ENCODE results near the gene DNAJB11.
"Not testable (repeated sequence)": the region's sequence is repeated elsewhere in the genome, so short reads cannot be mapped to it uniquely, and the experiment has no call there.

Gene DNAJB11

DNA sequence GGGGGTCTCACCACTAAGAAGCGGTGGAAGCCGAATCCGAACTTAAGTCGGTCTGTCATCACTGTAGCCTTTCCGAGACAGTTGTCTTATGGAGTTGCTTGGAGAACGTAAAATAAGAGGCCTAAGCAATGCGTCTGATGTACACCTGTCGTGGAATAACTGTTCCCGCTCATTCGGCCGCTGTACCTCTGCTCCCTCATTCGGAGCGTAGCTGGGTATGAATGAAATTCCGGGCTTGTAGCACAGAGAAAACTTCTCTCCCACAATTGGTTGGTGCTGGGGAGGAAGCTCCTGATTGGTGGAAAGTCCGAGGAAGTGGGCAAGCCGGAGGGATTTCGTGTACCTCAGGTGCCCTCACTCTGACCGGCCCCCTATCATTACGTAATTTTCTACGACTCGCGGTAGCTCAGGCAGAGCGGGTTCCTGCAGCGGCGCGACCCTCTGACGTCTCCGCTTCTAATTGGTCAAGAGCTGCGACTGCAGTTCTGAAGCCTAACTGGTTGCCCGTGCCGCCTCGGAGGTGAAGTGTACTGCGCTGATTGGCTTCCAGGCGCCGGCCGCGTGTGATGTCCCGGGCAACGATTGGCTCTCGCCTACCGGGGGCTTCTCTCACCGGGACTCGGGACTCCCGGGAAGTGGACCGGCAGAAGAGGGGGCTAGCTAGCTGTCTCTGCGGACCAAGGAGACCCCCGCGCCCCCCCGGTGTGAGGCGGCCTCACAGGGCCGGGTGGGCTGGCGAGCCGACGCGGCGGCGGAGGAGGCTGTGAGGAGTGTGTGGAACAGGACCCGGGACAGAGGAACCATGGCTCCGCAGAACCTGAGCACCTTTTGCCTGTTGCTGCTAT, at the start of gene DNAJB11:
Gene DNAJB11 (plus strand): TSS at position 625 of the 845 bp plus-strand sequence. CDS start 178 bp downstream, at position 803.
- peak; percentile 96 for DNase-seq

DNA sequence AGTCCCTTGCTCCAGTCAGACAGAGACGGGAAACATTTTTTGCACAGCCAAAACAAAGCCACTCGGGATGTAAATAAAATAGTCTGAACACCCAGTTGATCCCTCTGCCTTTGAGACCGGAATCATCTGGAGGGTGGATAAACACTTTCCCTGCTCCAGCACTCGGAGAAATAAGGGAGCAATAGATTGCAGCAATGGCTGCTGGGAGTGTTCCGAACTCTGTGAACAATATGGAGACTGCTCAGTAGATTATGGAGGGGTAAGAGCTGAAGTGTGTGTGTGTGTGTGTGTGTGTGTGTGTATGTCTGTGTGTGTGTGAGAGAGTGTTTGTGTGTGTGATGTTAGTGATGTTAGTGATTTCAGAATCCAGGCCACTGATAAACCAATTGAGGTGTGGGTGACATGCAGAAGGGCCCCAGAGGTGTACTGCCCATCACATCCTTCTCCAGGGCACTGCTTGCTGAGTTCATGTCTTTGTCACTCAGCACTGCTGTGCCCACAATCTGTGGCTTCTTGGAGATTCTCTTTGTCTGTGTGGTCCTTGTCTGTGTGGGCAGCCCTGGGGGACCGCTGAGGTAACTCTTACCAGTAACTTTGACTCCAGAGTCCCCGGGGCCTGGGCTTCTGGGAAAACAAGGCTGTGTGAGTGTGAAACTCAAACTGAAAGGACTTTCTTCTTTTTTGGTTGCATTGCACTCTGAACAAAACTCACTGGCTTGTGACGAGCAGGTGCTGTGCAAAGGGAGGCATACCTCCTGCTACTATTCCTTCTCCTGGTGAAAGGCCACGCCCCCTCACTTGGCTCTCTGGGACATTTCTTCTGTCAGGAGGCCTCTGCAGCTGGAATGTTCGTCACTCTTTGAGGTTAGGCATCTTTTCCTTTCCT, 49.3 kb upstream of the DNAJB11 start:
- no peak for DNase-seq

DNA sequence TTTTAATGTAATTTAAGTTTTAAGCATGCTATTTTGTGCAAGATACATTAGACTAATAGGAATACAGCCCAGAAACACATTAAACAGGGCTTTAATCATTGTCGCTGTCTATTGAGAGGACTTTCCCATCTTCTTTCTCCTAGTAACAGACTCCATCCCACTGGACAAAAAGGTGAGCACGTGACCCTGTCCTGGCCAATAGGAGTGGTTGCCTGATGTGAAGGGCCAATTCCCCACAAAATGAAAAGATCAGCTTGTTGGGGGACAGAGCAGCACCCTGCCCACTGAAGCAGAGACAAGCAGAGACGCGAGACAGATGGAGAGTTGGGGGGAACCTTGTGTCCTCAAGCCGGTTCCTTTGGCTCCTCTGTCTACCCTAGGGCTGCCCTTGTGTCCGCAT, 47.5 kb upstream of the DNAJB11 start:
- no peak for DNase-seq

DNA sequence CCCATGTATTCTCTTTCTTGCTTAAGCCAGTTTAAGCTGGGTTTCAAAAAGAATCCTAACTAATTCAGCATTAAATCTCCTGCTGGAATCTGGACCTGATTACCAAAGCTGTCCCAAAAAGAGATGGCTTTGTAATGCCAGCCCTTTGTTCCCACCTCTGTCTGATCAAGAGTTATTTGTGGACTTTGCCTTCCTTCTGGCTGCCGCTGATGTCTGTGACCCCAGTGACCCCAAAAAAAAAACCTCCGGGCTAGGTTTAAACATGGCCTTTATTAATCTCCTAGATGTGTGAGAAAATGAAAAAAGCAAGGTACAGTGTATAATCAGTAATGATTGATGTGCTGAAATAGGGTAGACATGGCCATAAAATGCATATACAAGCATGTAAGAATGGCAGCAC, 47.1 kb upstream of the DNAJB11 start:
- no peak for DNase-seq

DNA sequence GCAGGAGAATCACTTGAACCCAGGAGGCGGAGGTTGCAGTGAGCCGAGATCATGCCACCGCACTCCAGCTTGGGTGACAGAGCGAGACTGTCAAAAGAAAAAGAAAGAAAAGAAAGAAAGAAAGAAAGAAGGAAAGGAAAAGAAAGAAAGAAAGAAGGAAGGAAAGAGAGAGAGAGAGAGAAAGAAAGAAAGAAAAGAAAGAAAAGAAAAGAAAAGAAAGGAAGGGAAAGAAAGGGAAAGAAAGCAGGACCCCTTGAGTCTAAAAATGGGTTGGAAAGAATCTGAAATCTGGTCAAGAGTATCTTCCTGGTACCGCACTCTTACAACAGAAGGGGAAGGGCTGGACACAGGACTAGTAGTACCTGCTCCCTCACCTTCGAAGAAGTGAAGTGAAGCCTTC, 45.9 kb upstream of the DNAJB11 start:
- DNase-seq, result no peak

DNA sequence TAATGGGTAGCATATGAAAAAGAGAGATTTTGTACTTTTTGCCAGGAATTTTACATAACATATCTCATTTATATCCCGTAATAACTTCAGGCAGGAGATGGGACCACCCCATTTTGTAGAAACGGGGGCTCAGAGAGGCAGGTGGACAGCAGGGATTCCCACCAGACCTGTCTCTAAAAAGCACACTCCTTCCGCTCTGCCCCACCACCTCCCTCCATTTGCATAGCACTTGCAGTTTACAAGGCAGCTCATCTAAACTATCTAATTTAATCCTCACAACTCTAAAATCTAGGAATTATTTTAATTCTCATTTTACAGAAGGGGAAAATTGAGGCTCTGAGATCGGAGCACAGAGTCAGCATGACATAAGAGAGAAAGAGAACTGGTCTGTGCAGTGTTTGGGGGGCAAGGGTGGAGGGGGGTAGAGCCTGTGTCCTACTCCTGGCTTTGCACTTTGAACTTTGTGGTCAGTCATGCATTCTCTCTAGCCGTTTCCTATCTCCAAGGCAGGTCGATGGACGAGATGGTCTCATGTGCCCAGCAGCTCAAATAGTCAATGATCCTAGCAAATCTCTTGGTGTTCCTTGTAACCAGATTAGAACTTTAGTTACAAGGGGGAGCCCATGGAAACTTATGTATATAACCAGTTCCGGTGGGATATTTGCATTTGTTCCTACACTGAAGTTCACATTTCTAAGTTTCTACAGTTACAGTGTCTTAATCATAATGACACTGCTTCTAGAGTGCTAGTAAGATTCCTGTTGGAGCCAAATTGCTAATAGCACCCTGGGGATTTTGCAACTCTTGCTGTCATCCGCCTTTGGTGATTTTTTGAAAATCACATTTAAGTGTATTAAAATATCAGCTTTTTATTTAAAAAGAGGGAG, 44.9 kb upstream of the DNAJB11 start:
- no peak for DNase-seq

DNA sequence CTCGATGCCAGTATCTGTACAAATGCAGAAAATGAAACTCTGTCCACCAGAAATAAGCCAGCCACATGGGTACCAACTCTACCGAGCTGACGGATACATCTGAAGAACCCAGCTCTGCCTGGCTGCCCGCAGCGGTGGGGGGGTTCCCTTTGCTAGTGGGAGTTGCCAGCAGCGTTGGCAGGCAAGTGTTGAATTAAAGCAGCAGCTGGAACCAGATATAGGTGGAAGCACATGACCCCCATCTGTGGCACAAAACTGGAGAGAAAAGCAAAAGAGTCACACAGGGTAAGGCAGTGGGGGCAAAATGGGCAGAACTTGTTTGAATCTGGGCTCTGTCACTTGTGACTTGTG, 44.3 kb upstream of the DNAJB11 start:
- no peak for DNase-seq

DNA sequence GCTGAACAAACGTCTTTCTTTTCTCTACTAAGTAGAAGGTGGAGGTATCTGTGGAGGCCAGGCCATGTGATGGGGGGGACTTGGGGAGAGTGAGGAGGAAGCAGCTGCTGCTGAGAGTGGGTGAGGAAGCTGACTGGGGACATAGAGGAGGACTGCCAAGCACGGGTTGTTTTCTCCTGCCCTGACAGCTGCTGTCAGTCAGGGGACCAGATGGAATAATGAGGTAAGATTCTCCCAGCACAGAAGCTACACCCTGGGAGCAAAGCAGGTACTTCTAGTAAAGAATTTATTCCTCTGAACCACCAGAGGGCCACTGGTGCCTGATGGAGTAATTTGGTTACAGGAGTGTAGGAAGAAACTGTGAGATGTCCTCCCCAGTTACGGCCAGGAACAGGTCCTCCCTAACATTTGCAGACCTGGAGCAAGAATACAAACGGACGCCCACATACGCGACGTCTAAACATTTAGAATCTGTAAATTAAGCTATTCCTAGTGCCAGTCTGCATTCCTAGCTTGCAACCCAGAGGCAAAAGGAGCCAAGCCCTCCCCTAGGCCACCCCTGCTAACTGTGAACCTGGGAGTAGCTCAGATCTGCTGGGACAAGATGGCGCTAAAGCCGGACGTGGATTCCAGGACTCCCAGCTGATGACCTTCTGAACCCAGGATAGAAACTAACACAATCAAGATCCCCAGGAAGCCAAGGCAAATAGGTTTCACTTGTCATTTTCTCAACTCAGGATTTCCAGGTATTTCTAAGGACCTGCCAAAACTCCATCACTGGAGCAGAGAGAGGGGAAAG, 41.1 kb upstream of the DNAJB11 start:
- no peak for DNase-seq

DNA sequence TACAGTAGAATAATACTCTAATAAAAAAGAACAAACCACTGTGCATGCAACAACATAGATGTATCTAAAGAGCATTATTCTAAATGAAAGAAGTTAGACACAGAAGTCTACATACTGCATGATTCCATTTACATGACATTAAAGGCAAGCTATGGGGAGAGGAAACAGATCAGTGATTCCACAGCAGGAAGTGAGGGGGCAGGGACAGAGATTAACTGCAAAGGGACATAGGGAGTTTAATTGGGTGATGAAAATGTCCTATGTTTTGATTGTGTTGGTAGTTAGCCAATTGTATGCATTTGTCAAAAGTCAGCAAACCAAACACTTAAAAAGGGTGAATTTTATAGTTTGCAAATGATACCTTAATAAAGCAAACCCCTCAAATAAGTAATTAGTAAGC, 40.1 kb upstream of the DNAJB11 start:
- no peak for DNase-seq

DNA sequence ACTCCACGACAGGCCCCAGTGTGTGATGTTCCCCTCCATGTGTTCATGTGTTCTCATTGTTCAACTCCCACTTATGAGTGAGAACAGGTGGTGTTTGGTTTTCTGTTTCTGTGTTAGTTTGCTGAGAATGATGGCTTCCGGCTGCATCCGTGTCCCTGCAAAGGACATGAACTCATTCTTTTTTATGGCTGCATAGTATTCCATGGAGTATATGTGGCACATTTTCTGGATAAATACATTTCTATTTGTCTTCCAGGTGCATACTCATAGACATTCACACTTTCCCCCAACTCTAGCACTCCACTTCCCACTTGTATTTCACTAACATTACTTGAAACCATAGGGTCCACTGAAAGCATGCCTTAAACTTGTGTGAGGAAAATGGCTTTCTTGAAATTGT, 38.8 kb upstream of the DNAJB11 start:
- not testable (repeated sequence) for DNase-seq

DNA sequence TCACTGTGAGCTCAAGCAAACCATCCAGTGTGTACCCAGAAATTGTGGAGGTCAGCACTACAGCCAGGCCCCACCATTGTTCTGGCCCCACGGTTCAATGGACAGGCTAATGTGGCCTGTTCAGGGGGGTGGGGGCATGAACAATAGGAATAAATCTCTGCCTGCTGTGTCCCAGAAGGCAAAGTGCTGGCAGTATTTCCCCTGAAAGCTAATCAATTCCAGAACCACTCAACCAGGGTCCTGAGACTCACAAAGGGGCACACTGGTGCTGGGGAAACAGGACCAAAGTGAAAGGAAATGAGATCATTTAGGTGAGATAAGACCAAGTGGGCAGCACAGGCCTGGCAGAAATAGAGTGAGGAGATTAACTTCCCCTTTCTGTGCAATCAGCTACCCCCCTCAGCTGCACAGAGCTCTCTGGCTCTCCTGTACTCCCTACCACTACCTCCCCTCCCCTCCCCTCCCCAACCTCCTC, 37.9 kb upstream of the DNAJB11 start:
- DNase-seq, result no peak

DNA sequence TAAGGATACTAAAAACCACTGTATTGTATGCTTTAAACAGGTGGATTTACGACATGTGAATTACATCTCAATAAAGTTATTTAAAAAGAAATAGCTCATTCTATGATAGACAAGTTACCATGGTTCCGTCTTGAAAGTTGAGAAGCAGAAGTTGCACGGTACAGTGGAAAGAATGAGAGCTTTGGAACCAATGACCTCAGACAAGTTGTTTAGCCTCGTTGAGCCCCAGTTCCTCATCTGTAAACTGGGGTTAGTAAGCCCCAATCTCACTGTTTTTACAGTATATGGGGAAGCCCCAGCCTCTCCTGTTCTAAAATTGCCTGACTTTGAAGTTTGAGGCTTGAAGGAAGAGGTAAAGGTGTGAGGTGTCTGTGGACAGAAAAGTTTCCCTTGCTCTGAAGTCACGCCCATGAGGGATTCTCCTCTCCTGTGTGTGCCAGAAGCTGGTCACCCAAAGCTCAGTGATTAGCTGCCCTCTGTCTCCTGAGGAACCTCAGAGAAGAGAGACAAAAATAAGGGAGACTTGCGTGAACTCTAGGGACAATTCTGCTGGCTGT, 36.3 kb upstream of the DNAJB11 start:
- no peak for DNase-seq

DNA sequence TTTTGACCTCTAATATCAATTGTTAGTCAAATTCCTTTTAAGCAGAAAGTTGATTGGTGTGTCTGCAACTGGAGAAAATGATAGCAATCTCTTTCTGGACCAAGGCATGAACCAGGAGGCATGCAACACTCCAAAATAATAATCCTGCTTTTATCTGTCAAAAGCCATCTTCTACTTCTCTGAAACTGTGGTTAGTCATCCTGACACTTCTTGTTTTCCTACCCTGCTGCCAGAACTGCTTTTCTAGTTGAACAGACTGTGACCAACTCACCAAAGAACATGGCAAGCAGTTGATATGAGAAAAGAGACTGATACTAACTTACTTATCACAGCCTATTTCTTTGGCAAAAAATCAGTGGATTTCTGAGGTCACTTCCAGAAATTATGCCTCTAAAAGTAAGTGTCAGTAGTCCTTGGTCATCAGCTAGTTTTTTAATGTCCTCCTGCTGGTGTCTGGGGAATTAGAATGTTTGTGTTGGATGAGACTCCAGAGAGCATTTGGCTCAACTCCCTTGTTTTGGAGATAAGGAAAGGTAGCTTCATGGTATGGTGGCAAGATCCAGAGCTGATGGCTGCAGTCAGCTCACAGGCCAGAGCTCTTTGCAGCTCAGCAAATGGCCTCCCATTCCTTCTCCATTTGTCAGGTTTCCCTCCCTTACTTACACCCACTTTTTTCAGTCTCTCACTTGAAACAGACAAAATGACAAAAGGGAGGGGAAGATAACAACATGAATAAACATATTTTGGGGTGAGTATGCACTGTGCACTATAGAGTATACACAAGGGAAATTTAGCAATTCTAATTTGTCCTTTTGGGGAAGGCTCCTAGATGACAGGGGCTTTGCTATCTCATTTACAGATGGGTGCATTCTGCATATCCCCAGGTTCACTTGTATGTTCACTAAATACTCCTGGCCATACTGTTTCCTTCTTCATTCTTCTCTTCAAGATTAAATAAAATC, 33.4 kb upstream of the DNAJB11 start:
- DNase-seq, result no peak

DNA sequence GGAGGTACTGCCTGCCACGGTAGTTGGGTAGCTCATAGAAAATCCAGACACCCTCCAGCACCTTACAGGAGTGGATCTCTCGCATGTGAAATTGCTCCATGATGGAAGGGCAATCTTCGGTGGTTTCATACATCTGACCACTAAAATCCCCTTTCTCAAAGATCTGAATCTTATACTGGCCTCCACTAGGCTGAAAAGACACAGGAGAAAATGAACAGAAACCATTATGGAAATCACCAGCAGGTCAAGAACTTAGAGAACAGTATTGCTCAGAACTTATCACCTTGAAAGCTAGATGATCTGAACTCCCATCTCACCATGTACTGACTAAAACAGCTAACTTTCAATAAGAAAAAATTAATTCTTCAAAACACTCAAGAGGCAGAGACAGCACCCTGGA, 31.7 kb upstream of the DNAJB11 start:
- no peak for DNase-seq

DNA sequence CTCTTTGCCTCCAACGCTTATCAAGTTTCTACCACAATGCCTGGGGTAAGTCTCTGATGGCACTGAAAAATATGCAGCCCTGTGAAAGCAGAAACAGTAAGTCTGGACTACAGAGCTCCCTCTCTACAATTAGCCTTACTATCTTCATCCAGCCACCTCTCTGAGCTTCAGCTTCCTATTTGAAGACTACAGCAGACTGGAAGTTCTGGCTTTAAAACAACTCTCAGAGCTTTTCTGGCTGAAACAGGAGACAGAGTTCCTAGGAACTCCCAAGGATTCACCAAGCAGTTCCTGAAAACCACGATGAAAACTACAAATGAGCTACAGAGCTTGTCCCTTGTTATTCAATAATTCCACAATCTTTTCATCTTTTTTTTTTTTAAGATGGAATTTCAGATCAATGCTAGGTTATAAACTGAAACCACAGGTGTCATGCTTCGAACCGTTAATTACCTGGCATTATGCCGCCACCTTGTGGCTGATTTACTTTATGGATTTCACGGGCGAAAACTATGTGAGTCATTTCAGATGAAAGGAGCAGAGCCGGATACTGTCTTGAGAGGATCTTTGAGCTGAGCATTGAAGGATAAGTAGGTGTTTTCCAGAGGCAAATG, 30.2 kb upstream of the DNAJB11 start:
- DNase-seq, result peak; percentile 72

DNA sequence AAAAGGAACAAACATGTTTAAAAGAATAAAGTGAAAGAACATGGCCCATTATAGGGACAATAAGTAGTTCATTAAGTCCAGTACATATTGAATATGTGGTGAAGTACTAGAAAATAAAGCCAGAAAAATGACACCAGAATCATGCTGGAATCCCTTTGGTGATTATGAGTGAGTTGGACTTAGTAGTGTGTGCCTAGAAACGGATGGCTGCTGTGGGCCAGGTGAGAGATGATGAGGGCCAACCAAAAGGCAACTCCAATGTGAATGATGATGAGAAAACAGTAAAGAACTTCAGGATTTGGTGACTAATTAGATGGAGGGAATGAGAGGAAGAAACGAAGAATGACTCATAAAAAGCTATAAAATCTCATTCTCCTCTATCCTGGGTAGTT, 29.7 kb upstream of the DNAJB11 start:
- DNase-seq, result no peak

DNA sequence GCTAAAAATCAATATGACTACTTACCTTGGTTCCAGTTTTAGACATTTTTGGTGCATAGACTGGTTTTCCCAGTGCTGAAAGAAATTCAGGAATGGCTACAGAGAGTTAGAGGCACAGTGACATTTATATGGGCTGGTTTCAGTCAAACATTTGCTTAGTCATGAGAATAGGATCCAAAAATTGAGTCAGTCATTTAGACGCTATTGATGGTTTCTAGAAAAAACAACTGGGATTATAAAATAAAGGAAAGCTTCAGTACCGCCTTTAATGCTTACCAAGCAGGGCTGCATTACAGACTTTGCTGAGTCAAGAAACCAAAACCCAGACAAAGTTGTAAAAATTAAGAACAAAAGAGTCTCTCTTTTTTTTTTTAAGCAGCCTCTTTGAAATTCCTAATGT, 26.2 kb upstream of the DNAJB11 start, which contains the start of gene CRYGS:
Gene CRYGS (minus strand): TSS at position 100 of the 400 bp plus-strand sequence. CDS start 54 bp downstream, at position 46.
- no peak for DNase-seq

DNA sequence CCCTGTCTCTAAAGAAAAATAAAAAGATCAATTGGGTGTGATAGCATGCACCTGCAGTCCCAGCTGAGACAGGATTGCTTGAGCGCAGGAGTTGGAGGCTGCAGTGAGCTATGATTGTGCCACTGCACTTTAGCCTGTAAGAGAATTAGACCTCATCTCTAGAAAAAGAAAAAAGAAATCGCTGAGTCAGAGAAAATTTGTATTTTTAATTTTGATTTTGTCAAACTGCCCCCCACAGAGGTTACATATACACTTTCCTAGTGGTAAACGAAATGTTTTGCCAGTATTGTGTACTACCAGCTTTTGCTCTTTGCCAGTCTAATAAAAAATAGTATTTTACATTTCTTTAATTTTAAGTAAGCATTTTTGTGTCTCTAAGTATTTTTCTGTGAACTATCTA, 21.0 kb upstream of the DNAJB11 start:
- no peak for DNase-seq

DNA sequence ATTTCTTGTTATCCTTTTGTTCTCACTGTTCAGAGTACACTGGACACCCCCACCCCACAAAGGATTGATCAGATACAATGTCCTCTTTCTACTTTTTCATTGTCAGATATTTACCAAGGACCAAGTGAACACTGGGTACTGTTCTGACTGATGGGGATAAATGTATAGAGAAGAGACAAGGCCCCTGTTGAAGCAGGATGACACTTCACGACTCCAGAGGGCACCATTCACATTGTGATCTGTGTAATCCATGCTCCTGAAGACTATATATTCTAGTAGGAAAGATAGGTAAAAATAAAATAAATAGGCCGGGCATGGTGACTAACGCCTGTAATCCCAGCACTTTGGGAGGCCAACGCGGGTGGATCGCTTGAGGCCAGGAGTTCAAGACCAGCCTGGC, 19.1 kb upstream of the DNAJB11 start:
- DNase-seq, result no peak

Data from activated CD4-positive, alpha-beta T cell treated with anti-CD3 and anti-CD28 coated beads for 1 hour (primary cell).